Measurements from ENCODE around the gene POFUT2. TPM values are rescaled to one million over a fixed set of nuclear protein-coding genes. Genes with fewer than 3 reads are reported as not detected.

The POFUT2 gene
- total RNA-seq, 1 experiment from 2014 or later, result 28.2 TPM

GRCh38 chr21:45285266-45285931 lies 2.3 kb downstream of the POFUT2 start:
- H3F3A ChIP-seq (ENCODE audit: low read length, unreplicated experiment), result no peaks in the 10 kb centered on the region
- H2AFZ ChIP-seq (ENCODE audit: low read length), result no peak overlapping the region
- DNase-seq, result no peak
- H3K4me2 ChIP-seq (ENCODE audit: low read length), result no peak overlapping the region
- no peaks in the 10 kb centered on the region for H3K9me3 ChIP-seq (ENCODE audit: low read length)
- H4K20me1 ChIP-seq (ENCODE audit: low read length), result no peaks in the 10 kb centered on the region
- peaks cover 22% of the 10 kb centered on the region for H3K36me3 ChIP-seq (ENCODE audit: low read depth, low read length)
- no peak overlapping the region for H3K27ac ChIP-seq (ENCODE audit: low read length)
- intact Hi-C loops (cut with micrococcal nuclease), result no loop called here
- H3K4me3 ChIP-seq (ENCODE audit: low read length), result no peak overlapping the region
- no peak for ATAC-seq
- no peak for TF ChIP-seq CTCF (conservative IDR thresholded peaks at IDR 0.05; ENCODE audit: low read depth, low read length)
- no peak for TF ChIP-seq EZH2phosphoT487 (IDR thresholded peaks at IDR 0.05; ENCODE audit: borderline replicate concordance, low read length)
- no peak for TF ChIP-seq EZH2 (IDR thresholded peaks at IDR 0.05; ENCODE audit: low read length, unreplicated experiment)
- H3K27me3 ChIP-seq (ENCODE audit: low read length), result no peaks in the 10 kb centered on the region
- H3K4me1 ChIP-seq (ENCODE audit: insufficient read depth, low read length), result peaks cover 10% of the 10 kb centered on the region
- no peaks in the 10 kb centered on the region for H3K9me2 ChIP-seq (replicated peaks; ENCODE audit: low read length)
- CTCF ChIA-PET, result no interaction called here
- POLR2A ChIA-PET (ENCODE audit: unreplicated experiment), result no interaction called here
- no TSS peak for BruUV-seq (replicated peaks)
- H3K79me2 ChIP-seq (ENCODE audit: low read length), result peaks cover 26% of the 10 kb centered on the region
- no peak overlapping the region for H3K9ac ChIP-seq (ENCODE audit: low read length)

GRCh38 chr21:45284456-45284741 lies 3.3 kb downstream of the POFUT2 start:
- Histone ChIP-seq H3K9me2 (replicated peaks; ENCODE audit: low read length) (no peaks in the 10 kb centered on the region), H3F3A (ENCODE audit: low read length, unreplicated experiment) (no peaks in the 10 kb centered on the region), H3K4me2 (ENCODE audit: low read length) (no peak overlapping the region), H3K9ac (ENCODE audit: low read length) (no peak overlapping the region), H2AFZ (ENCODE audit: low read length) (no peak overlapping the region), H3K79me2 (ENCODE audit: low read length) (peaks cover 26% of the 10 kb centered on the region), H3K4me1 (ENCODE audit: insufficient read depth, low read length) (peaks cover 10% of the 10 kb centered on the region), H3K36me3 (ENCODE audit: low read depth, low read length) (peaks cover 27% of the 10 kb centered on the region), H3K27ac (ENCODE audit: low read length) (no peak overlapping the region), H4K20me1 (ENCODE audit: low read length) (no peaks in the 10 kb centered on the region), H3K27me3 (ENCODE audit: low read length) (no peaks in the 10 kb centered on the region), H3K9me3 (ENCODE audit: low read length) (no peaks in the 10 kb centered on the region), H3K4me3 (ENCODE audit: low read length) (no peak overlapping the region)
- ChIA-PET CTCF (no interaction called here), POLR2A (ENCODE audit: unreplicated experiment) (no interaction called here)
- ATAC-seq (no peak), DNase-seq (no peak)
- intact Hi-C loops (cut with micrococcal nuclease), result no loop called here
- TF ChIP-seq EZH2 (IDR thresholded peaks at IDR 0.05; ENCODE audit: low read length, unreplicated experiment) (no peak), CTCF (conservative IDR thresholded peaks at IDR 0.05; ENCODE audit: low read depth, low read length) (no peak), EZH2phosphoT487 (IDR thresholded peaks at IDR 0.05; ENCODE audit: borderline replicate concordance, low read length) (no peak)
- no TSS peak for BruUV-seq (replicated peaks)

- Histone ChIP-seq H3K27ac (ENCODE audit: low read length) (no peak overlapping the region), H3K27me3 (ENCODE audit: low read length) (no peaks in the 10 kb centered on the region), H2AFZ (ENCODE audit: low read length) (no peak overlapping the region), H3K79me2 (ENCODE audit: low read length) (peaks cover 22% of the 10 kb centered on the region), H3K4me2 (ENCODE audit: low read length) (no peak overlapping the region), H3K9ac (ENCODE audit: low read length) (no peak overlapping the region), H3K4me3 (ENCODE audit: low read length) (no peak overlapping the region), H3K36me3 (ENCODE audit: low read depth, low read length) (peaks cover 28% of the 10 kb centered on the region), H3K4me1 (ENCODE audit: insufficient read depth, low read length) (peaks cover 6% of the 10 kb centered on the region), H3K9me2 (replicated peaks; ENCODE audit: low read length) (no peaks in the 10 kb centered on the region), H3F3A (ENCODE audit: low read length, unreplicated experiment) (no peaks in the 10 kb centered on the region), H3K9me3 (ENCODE audit: low read length) (no peaks in the 10 kb centered on the region), H4K20me1 (ENCODE audit: low read length) (no peaks in the 10 kb centered on the region)
- DNase-seq (no peak), ATAC-seq (no peak)
- intact Hi-C loops (cut with micrococcal nuclease), result no loop called here
- POLR2A ChIA-PET (ENCODE audit: unreplicated experiment), result no interaction called here
- no TSS peak for BruUV-seq (replicated peaks)
- TF ChIP-seq EZH2phosphoT487 (IDR thresholded peaks at IDR 0.05; ENCODE audit: borderline replicate concordance, low read length), result no peak
- no peak for TF ChIP-seq EZH2 (IDR thresholded peaks at IDR 0.05; ENCODE audit: low read length, unreplicated experiment)
- CTCF ChIA-PET, result no interaction called here
Measured at GRCh38 chr21:45283611-45284455, 3.9 kb downstream of the POFUT2 start.

All from PC-3 (cell line).